ENCODE measurements around the gene IL32. TPM values are rescaled to one million over a fixed set of nuclear protein-coding genes. Genes with fewer than 3 reads are reported as not detected.

The IL32 gene
- total RNA-seq (2014; rRNA removed; shearing (Covaris generic)): 2.2 TPM in 1 of 2 replicates, not detected in the other

GRCh38 chr16:3065069-3065741 lies at the start of gene IL32:
Gene IL32, plus strand, starts transcription at chr16:3065640. Its CDS starts 172 bp downstream, at chr16:3065812.

DNA sequence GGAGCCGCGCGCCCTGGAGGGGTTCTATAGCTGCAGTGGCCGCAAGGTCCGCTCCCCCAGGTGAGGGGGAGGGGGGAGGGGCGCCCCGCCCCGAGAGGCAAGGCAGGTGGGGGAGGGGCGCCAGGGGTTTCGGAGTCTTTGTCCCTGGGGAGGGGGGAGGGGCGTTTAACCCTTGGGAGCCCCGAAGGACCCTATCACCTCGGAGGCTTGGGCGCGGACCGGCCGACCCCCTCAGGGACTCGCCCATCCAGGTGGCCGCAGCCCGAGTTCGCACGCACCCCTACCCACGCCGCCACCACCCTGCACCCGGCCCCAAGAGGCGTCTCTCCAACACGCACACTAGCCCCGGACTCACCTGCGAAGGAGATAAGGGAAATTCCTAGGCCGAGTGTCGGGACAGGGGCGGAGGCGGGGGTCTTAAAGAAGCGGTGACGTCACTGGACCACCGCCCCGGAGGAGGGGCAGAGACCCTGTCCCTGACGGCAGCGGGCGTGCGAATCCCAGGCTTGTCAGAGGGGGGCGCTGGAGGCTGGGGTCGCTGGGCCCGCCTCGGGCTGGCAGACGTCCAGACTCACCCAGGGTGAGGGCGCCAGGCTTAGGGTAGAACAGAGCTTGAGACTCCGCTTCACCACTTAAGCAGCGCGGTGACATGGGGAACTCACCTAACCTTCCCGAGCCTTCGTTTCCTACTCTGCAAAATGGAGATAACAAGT lies 47.5 kb upstream of the IL32 start, which contains the start of gene CLDN6:
Gene CLDN6 (minus strand): TSS at position 390 of the 713 bp plus-strand sequence. CDS start 2,162 bp downstream, outside the sequence.

GRCh38 chr16:3020247-3020603 lies 45.2 kb upstream of the IL32 start, which contains the start of gene TNFRSF12A:
Gene TNFRSF12A, plus strand, starts transcription at chr16:3020368. Its CDS starts 30 bp downstream, at chr16:3020398.

DNA sequence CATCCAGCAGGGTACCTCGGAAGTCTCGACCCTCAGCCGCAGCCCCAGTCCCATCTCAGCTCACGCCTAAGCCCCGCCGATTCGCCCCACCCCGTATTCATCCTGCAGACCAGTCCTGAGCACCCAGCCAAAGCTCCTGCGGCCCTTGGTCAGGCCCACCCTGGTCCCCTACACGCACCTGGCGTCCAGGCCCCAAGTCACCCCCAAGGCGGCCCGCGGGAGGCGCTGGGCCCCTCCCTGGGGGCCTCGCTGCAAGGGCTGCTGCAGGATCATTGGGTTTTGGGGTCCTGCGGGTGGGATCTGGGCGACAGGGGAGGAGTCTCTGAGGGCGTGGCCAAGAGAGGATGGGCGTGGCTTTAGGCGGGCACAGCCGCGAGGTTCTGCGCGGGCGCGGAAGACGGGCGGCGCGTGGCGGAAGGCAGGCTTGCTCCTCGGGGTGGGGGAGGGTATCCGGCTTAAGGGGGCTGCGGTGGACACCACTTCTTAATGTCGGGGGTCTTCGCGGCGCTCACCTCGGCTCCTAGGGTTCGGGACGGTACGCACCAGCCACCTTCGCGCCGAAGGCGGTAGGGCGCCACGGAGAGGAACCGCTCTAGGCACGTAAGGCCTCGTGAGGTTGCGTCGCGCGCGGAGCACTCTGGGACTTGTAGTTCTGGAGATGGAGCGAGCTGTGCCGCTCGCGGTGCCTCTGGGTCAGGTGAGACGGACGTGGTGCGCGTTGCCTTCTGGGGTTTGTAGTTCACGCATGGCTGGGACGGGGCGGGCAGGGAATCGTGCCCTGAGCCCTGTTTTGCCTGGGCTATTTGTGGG lies 41.6 kb upstream of the IL32 start, which contains the start of the genes HCFC1R1 and THOC6:
Gene HCFC1R1 (minus strand): TSS at position 274 of the 810 bp plus-strand sequence. CDS start 1 bp downstream, at position 273.
Gene THOC6 (plus strand): TSS at position 367 of the 810 bp plus-strand sequence. CDS start 292 bp downstream, at position 659.

GRCh38 chr16:3036726-3037315 lies 28.6 kb upstream of the IL32 start, which contains the start of gene BICDL2:
Gene BICDL2, minus strand, starts transcription at chr16:3036944. Its CDS starts 1,448 bp downstream, at chr16:3035496.

GRCh38 chr16:3045758-3046640 lies 19.4 kb upstream of the IL32 start, which contains the start of gene MMP25:
Gene MMP25, plus strand, starts transcription at chr16:3046561. Its CDS starts 357 bp downstream, at chr16:3046918.

GRCh38 chr16:3098459-3099394 lies 33.3 kb downstream of the IL32 start, which contains the start of gene ZSCAN10:
Gene ZSCAN10, minus strand, starts transcription at chr16:3099294. Its CDS starts 6,357 bp downstream, at chr16:3092937.

GRCh38 chr16:3112058-3112880 lies 46.8 kb downstream of the IL32 start, which contains the start of gene ZNF205:
Gene ZNF205, plus strand, starts transcription at chr16:3112586. Its CDS starts 845 bp downstream, at chr16:3113431.

Small RNA genes lying within 50 kb of the gene (small RNA-seq; reads per million reads assigned to genes)
- 0.21 reads per million for gene RNU1-22P

Other genes with a start within 250 kb of the IL32 start
- not detected in 2 replicates for gene PRSS21, start 248.4 kb upstream of the IL32 start, total RNA-seq (2014; rRNA removed; shearing (Covaris generic))
- 0.45 TPM in 1 of 2 replicates, not detected in the other for gene ZG16B, start 235.3 kb upstream of the IL32 start, total RNA-seq (2014; rRNA removed; shearing (Covaris generic))
- not detected in 2 replicates for gene PRSS22, start 207.5 kb upstream of the IL32 start, total RNA-seq (2014; rRNA removed; shearing (Covaris generic))
- 68.2 and 79.2 TPM in 2 replicates for gene FLYWCH2, start 182.4 kb upstream of the IL32 start, total RNA-seq (2014; rRNA removed; shearing (Covaris generic))
- gene FLYWCH1, start 153.7 kb upstream of the IL32 start, total RNA-seq (2014; rRNA removed; shearing (Covaris generic)): 41.3 and 52.4 TPM in 2 replicates
- gene KREMEN2, start 101.4 kb upstream of the IL32 start, total RNA-seq (2014; rRNA removed; shearing (Covaris generic)): 2.4 and 4.1 TPM in 2 replicates
- gene PAQR4, start 96.3 kb upstream of the IL32 start, total RNA-seq (2014; rRNA removed; shearing (Covaris generic)): 53.7 and 63.3 TPM in 2 replicates
- 43.6 and 56.7 TPM in 2 replicates for gene PKMYT1, start 85.2 kb upstream of the IL32 start, total RNA-seq (2014; rRNA removed; shearing (Covaris generic))
- not detected in 2 replicates for gene CLDN9, start 52.7 kb upstream of the IL32 start, total RNA-seq (2014; rRNA removed; shearing (Covaris generic))
- gene CLDN6, start 47.5 kb upstream of the IL32 start, total RNA-seq (2014; rRNA removed; shearing (Covaris generic)): not detected in 2 replicates
- gene TNFRSF12A, start 45.3 kb upstream of the IL32 start, total RNA-seq (2014; rRNA removed; shearing (Covaris generic)): 716 and 822 TPM in 2 replicates
- 126 and 144 TPM in 2 replicates for gene HCFC1R1, start 41.7 kb upstream of the IL32 start, total RNA-seq (2014; rRNA removed; shearing (Covaris generic))
- 63.8 and 65.4 TPM in 2 replicates for gene THOC6, start 41.6 kb upstream of the IL32 start, total RNA-seq (2014; rRNA removed; shearing (Covaris generic))
- gene BICDL2, start 28.7 kb upstream of the IL32 start, total RNA-seq (2014; rRNA removed; shearing (Covaris generic)): not detected in 2 replicates
- 0.16 and 0.75 TPM in 2 replicates for gene MMP25, start 19.1 kb upstream of the IL32 start, total RNA-seq (2014; rRNA removed; shearing (Covaris generic))
- gene ZSCAN10, start 33.7 kb downstream of the IL32 start, total RNA-seq (2014; rRNA removed; shearing (Covaris generic)): 0.26 and 2.2 TPM in 2 replicates
- gene ZNF205, start 46.9 kb downstream of the IL32 start, total RNA-seq (2014; rRNA removed; shearing (Covaris generic)): 16.9 and 18.4 TPM in 2 replicates
- gene ZNF213, start 69.4 kb downstream of the IL32 start, total RNA-seq (2014; rRNA removed; shearing (Covaris generic)): 5.2 and 6.7 TPM in 2 replicates
- not detected in 2 replicates for gene OR1F1, start 122.6 kb downstream of the IL32 start, total RNA-seq (2014; rRNA removed; shearing (Covaris generic))
- 14.2 and 15.4 TPM in 2 replicates for gene ZNF200, start 169.5 kb downstream of the IL32 start, total RNA-seq (2014; rRNA removed; shearing (Covaris generic))
- 0.38 TPM in 1 of 2 replicates, not detected in the other for gene MEFV, start 191.0 kb downstream of the IL32 start, total RNA-seq (2014; rRNA removed; shearing (Covaris generic))
- gene ZNF263, start 217.9 kb downstream of the IL32 start, total RNA-seq (2014; rRNA removed; shearing (Covaris generic)): 88.5 and 92.5 TPM in 2 replicates
- gene TIGD7, start 239.8 kb downstream of the IL32 start, total RNA-seq (2014; rRNA removed; shearing (Covaris generic)): 5.0 and 6.7 TPM in 2 replicates
- 16.6 and 21.6 TPM in 2 replicates for gene ZNF75A, start 239.9 kb downstream of the IL32 start, total RNA-seq (2014; rRNA removed; shearing (Covaris generic))

All from A375 (cell line).